HG03521 (cell line): ENCODE results near the gene HECTD1.
"Not testable (repeated sequence)": the region's sequence is repeated elsewhere in the genome, so short reads cannot be mapped to it uniquely, and the experiment has no call there.

Experiments
- ATAC-seq: cut with Tn5 transposase; IDR thresholded peaks from one replicate; pipeline ENCODE4 v1.9.1; 2021; ENCODE audit warnings: mild to moderate bottlenecking, moderate library complexity; ENCODE audit not compliant: unreplicated experiment

HECTD1 gene

DNA sequence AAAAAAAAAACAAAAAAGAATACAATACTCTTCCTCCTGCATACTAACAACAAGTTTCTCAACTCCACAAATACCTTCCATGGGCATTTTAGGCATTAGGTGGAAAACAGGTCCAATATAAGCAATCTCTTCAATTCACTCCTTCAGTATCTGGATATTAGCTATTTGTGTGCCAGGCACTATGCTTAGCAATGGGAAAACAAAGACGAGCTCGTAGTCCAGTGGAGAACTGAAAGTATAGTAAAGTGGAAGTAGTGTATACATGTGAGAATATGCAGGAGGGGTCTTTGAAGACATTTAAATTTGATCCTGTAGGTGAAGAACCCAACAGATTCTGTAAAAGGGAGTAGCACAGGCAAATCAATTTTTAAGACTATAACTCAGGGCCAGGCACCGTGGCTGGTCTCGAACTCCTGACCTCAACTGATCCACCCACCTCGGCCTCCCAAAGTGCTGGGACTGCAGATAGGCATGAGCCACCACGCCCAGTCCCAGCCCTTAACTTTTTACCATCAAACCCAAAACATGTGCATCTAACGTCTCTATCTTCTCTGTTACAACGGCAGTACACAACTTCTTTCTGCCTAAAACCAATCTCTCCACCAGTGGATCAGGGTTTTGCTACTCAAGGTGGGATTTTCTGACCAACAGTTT is 10.6 kb downstream of the HECTD1 start:
- no peak for ATAC-seq

DNA sequence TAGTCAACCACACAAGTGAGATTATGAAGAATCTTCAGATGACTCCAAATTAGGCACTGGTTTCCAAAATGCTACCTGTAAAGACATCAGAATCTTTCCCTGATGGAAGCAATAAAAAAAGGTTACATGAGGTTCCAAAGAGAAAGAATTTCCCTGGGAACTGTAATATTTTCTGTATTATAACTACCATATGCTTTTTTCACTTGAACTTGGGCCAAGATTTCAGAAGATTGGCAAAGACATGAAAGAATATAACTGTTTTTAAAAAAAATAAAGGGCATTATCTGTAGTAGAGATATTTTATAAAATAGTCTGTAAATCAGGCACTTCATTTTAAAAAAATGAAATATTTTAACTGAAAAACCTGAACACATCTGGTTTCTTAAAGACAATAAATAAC is 12.9 kb downstream of the HECTD1 start:
- ATAC-seq = no peak

DNA sequence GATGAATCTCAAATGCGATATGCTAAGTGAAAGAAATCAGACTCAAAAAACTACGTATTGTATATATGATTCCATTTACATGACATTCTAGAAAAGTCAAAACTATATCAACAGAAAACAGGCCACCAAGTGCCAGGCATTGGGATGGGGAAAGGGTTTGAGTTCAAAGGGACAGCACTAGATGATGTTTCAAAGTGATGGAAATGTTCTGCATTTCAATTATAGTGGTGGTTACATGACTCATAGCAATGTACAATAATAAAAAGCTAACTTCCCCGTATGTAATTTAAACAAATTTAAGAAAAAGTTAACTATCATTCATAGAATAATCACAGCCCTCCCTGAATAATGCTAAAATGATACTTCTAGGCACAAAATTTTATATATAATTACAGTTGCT is 13.5 kb downstream of the HECTD1 start:
- no peak for ATAC-seq

DNA sequence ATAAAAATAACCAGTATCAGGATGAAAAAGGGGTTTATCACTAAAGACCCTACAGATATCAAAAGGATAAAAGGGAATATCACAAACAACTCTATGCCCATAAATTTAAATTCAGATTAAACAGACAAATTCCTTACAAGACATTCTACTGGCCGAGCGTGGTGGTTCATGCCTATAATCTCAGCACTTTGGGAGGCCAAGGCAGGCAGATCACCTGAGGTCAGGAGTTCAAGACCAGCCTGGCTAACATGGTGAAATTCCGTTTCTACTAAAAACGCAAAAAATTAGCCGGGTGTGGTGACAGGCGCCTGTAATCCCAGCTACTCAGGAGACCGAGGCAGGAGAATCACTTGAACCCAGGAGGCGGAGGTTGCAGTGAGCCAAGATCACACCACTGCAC is 15.0 kb downstream of the HECTD1 start:
- ATAC-seq = not testable (repeated sequence)

DNA sequence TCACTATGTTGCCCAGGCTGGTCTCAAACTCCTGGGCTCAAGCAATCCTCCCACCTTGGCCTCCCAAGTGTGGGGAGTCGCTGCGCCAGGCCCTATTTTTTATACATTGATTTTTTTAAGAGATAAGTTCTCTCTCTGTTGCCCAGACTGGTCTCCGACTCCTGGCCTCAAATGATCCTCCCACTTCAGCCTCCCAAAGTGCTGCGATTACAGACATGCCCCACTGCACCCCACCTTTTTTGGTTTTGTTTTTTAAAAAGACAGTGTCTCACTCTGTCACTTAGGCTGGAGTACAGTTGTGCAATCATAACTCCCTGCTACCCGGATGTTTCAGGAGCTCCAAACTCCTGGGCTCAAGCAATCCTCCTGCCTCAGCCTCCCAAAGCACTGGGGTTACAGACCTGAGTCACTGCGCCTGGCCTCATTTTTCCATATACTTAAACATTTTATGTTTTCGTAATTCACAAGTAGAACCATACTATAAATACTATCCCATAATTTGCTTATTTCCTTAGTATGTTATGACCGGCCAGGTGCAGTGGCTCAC is 16.8 kb downstream of the HECTD1 start:
- ATAC-seq = no peak

DNA sequence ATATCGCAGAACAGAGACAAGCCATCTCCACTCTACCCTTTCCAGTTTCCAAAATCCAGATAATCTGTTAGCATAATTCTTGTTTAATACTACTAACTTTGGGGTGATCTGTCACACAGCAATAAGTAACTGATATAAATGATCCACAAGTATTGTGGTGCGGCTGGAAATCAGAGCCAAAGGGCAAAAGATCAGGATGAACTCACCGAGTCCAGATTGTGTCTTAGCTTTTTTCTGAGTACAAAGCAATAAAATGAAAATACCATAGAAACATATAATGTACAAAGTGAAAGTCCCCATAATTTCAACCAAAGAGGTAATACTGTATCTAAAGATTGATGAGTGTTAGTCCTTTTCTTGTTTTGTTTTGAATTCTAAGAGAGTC is 17.4 kb downstream of the HECTD1 start:
- ATAC-seq = no peak

DNA sequence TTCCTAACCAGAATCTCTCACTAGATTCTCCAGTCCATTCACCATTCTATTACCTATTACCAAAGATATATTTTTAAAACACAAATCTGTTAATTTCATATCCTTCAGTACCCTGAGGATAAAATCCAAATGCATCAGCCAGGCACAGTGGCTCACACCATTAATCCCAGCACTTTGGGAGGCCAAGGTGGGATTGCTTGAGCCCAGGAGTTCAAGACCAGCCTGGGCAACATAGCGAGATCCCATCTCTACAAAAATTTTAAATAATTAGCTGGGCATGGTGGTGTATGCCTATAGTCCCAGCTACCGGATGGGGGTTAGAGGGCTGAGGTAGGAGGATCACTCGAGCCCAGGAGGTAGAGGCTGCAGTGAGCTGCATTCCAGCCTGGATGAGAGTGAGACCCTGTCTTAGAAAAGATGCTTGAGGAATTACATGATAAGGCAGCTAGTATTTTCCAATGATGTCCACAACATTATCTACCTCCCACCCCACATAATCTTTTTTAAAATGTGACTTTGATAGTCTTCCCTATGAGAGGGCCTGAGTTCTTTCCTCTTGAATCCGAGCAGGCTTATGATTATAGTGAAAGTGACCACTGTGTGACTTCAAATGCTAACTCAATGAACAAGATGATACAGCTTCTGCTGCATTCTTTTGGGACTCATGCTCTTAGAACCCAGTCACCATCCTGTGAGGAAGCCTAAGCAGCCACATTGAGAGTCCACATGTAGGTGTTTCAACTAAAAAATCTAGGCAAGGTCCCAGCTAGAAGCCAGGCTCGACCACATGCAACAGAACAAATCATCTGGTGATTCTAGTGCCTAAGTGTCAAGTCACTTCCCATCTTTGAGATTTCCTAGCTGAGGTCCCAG is 18.0 kb downstream of the HECTD1 start:
- ATAC-seq = no peak

DNA sequence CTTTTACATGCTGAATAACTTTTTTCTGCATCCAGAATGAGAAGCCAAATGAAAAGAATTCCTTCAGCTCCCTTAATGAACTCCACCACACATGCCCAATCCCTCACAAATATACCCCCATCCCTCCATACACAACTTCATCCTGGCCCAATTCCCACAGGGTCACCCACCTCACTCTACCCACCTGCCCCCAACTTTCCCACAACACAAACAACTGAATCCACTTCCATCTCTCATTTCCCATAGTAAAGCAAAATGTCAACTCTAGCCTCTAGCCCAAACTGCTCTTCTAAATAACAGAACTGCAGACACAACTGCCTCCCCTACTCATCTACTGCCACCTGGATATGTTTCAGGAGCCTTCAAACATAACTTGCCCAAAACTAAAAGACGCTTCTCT is 18.8 kb downstream of the HECTD1 start:
- ATAC-seq = no peak

DNA sequence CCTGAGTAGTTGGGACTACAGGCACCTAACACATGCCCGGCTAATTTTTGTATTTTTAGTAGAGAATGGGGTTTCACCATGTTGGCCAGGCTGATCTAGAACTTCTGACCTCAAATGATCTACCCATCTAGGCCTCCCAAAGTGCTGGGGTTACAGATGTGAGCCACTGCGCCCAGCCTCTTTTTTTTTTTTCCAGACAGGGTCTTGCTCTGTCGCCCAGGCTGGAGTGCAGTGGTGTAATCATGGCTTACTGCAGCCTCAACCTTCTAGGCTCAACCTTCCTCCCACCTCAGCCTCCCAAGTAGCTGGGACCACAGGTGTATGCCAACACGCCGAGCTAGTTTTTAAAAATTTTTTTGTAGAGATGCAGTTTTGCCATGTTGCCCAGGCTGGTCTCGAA is 25.6 kb downstream of the HECTD1 start:
- not testable (repeated sequence) for ATAC-seq

DNA sequence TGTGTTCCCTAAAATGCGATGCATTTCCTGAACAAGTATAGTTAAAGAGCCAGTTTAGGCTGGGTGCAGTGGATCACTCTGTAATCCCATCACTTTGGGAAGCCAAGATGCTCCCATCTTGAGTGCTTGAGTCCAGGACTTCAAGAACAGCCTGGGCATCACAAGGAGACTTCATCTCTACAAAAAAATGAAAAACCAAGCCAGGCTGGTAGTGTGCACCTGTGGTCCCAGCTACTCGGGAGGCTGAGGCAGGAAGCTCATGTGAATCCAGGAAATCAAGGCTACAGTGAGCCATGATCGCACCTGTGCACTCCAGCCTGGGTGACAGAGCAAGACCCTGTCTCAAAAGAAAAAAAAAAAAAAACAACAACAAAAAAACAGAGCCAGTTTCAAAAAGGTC is 26.3 kb downstream of the HECTD1 start:
- ATAC-seq = no peak

DNA sequence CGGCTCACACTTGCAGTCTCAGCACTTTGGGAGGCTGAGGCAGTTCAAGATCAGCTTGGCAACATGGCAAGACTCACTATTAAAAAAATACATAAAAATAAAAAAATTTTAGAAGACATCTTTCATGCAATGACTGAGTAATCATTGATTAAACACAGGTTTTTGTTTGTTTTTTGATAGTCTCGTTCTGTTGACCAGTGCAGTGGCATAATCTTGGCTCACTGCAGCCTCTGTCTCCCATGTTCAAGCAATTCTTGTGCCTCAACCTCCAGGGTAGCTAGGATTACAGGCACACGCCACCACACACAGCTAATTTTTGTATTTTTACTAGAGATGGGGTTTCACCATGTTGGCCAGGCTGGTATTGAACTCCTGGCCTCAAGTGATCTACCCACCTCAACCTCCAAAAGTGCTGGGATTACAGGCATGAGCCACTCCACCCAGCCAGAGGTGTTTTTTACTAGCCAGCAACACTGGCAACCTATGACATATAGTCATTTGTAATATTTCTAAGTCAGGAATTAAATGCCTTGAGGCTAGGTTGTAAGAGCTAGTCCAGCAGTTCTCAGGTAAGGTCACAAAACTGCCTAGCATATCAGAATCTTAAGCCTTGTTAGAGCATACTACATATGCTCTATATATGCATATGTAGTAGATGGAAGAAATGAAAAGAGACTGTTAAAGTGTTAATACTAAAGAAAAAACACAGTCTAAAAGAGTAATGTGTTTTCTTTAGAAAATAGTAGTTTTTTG is 27.1 kb downstream of the HECTD1 start:
- no peak for ATAC-seq

DNA sequence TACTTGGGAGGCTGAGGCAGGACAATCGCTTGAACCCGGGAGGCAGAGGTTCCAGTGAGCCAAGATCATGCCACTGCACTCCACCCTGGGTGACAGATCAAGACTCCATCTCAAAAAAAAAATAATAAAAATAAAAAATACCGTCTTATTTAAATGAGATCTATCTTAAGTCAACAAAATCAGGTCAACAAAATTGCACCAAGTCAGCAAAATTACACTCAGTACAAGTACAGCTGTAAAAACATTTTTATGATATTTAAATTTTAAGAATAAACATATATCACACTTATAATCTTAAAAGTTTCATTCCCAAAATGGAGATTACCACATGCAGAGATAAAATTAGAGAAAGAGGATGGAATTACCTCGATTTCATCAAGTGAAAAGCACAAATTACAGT is 33.2 kb downstream of the HECTD1 start:
- no peak for ATAC-seq

DNA sequence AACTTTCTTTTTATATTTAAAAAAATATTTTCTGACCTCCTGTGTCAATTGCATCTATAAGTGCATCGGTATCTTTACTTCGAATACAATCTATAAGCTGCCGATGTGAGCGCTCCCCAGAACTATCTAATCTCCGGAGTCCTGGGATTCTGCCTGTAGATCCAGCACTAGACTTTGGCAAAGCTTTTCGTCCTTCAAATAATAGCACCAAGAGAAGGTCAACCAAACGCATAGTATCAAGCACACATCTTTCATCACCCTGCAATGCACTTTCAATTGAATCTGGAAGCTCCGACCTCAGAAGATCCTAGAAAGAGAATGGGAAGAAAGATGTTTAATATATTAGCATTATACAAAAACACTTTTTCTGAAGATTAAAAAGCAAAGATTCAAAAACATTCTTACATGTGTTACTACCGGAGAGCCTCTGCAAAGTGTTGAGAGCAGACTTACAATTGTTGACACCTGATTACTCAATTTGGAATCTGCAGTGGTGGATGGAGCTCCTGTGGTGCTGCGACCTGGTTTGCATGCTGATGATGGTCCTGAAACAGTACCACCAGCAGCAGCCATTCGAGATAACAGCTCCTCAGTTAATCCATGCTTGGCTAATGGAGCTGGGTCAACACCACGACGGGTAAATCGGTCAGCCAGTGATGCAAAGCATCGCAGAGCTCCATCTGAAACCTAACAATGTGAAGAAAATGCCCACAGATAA is 34.3 kb downstream of the HECTD1 start:
- ATAC-seq = no peak

DNA sequence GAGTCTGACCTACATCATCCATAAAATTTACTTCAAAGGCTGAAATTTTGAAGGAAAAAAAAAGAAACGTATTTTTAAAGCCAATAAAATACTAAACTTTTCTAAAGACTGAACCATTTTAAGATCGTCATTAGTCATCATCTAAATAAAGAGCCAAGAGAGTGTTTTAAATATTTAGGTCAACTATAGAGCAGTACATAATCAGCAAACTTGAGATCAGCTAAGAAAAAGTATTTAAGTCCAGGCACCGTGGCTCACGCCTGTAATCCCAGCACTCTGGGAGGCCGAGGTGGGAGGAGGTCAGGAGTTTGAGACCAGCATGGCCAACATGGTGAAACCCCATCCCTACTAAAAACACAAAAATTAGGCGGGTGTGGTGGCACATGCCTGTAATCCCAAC is 35.5 kb downstream of the HECTD1 start:
- no peak for ATAC-seq

DNA sequence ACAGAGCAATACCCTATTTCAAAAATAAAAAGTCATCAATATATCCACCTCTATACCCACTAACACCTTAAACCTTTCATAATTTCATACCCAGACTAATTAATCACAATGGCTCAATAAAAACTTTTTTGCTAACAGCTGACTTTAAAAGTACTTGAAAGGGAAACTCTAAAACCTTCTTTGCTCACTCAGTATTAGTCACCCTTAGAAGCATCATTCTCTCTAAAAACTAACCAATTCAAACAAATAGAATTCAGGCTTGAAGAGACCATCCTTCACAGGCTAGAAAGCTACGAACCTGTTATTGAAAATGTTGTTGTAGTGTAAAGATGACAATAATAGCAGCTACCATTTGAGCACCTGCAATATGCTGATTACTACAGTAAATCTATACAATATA is 37.2 kb downstream of the HECTD1 start:
- ATAC-seq = no peak

DNA sequence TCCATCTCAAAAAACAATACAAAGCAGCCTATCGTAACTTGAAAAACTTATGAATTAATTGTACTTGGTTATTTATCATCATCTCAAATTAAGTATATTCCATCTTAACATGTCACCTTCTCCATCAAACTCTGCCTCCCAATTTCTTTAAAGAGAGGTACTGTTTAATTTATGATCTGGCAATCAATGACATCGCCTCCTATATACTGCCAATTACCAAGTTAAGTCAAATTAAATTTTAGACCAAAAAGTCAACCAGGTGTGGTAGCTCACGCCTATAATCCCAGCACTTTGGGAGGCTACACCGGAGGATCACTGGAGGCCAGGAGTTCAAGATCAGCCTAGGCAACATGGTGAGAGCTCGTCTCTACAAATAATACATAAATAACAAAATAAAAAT is 37.7 kb downstream of the HECTD1 start:
- ATAC-seq = no peak

DNA sequence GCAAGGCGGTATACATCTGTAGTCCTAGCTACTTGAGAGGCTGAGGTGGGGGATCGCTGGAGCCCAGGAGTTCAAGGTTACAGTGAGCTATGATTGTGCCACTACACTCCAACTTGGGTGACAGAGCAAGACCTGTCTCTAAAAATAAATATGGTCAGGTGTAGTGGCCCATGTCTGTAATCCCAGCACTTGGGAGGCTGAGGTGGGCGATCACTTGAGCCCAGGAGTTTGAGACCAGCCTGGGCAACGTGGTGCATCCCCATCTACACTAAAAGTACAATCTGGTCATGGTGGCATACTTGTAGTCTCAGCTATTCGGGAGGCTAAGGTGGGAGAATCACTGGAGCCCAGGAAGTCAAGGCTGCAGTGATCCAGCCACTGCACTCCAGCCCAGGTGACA is 40.6 kb downstream of the HECTD1 start:
- ATAC-seq = no peak

DNA sequence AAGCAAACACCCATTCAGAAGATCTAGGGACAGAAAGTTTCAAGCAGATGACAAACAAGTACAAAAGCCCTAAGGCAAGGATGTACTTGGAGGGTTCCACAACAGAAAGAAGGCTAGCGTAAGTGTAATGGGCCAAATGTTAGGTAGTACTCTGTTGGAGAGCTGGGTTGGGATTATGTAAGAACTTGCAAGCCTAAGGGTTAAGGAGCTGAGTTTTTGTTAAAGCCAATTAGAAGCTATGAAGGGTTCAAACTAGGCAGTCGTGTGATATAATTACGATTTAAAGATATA is 41.4 kb downstream of the HECTD1 start:
- no peak for ATAC-seq

DNA sequence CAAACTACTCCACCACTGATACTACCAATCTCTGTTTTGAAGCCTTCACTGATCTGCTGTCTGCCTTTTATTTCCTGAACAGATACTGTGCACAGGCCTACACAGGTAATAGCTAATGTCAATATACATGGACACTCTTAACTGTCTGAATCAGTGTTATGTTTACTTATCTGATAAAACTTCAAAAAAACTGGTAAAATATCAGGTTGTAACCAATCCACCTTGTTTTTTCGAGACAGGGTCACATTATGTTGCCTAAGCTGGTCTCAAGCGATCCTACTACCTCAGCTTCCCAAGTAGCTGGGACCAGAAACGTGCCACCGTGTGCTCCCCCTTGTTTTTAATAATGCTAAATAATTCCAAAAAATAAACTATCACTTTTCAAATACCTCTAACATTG is 43.5 kb downstream of the HECTD1 start:
- no peak for ATAC-seq

DNA sequence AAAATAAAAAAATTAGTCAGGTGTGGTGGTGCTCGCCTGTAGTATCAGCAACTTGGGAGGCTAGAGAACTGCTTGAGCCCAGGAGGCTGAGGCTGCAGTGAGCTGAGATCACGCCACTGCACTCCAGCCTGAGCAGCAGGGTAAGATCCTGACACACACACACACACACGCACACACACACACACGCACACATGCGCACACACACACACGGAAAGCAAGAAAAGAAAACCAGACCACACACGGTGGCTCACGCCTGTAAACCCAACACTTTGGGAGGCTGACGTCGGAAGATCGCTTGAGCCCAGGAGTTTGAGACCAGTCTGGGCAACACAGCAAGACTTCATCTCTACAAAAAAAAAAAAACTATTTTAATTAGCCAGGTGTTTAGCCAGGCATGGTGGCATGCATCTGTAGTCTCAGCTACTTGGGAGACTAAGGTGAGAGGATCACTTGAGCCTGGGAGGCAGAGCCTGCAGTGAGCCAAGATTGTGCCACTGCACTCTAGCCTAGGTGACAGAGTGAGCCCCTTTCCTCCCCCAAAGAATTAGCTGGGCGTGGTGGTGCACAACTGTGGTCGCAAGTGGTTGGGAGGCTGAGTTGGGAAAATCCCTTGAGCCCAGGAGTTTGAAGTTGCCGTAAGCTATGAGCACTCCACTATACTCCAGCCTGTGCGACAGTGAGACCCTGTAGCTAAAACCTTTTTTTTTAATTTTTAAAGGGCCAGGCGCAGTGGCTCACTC is 44.5 kb downstream of the HECTD1 start:
- no peak for ATAC-seq
